Activated T-helper 1 cell treated with Interleukin-2 at 50 U/mL for 16 hours (primary cell): ENCODE measurements around the gene MSTO1.
"Not testable (repeated sequence)": the region's sequence is repeated elsewhere in the genome, so short reads cannot be mapped to it uniquely, and the experiment has no call there.

ENCODE experiments used
- DNase-seq: peaks from one replicate; pipeline ENCODE4 v3.0.0-alpha.2; 2020; ENCODE audit warnings: low read depth

MSTO1 gene

GRCh38 chr1:155613226-155613625 lies 3.2 kb downstream of the MSTO1 start:
- not testable (repeated sequence) for DNase-seq

GRCh38 chr1:155622191-155622590 lies 12.2 kb downstream of the MSTO1 start:
- no peak for DNase-seq

GRCh38 chr1:155623357-155623756 lies 13.3 kb downstream of the MSTO1 start:
- DNase-seq, result no peak

- not testable (repeated sequence) for DNase-seq
Measured at GRCh38 chr1:155626428-155626827, 16.4 kb downstream of the MSTO1 start.

- DNase-seq, result no peak
Measured at GRCh38 chr1:155636397-155637153, 26.6 kb downstream of the MSTO1 start.

GRCh38 chr1:155640367-155640766 lies 30.3 kb downstream of the MSTO1 start:
- no peak for DNase-seq

- DNase-seq, result not testable (repeated sequence)
Measured at GRCh38 chr1:155642559-155643180, 32.7 kb downstream of the MSTO1 start.

GRCh38 chr1:155643230-155643629 lies 33.2 kb downstream of the MSTO1 start:
- DNase-seq, result no peak

- DNase-seq, result no peak
Measured at GRCh38 chr1:155645034-155645598, 35.1 kb downstream of the MSTO1 start.

GRCh38 chr1:155645648-155646047 lies 35.6 kb downstream of the MSTO1 start:
- DNase-seq, result no peak

- DNase-seq, result no peak
Measured at GRCh38 chr1:155646307-155646706, 36.3 kb downstream of the MSTO1 start.

- DNase-seq, result no peak
Measured at GRCh38 chr1:155648207-155649147, 38.5 kb downstream of the MSTO1 start.

GRCh38 chr1:155649676-155650075 lies 39.7 kb downstream of the MSTO1 start:
- DNase-seq, result no peak

- no peak for DNase-seq
Measured at GRCh38 chr1:155650231-155650757, 40.3 kb downstream of the MSTO1 start.

GRCh38 chr1:155651861-155652661 lies 42.0 kb downstream of the MSTO1 start:
- no peak for DNase-seq

GRCh38 chr1:155652951-155653350 lies 42.9 kb downstream of the MSTO1 start:
- DNase-seq, result no peak

GRCh38 chr1:155657463-155657862 lies 47.4 kb downstream of the MSTO1 start:
- DNase-seq, result no peak

- DNase-seq, result not testable (repeated sequence)
Measured at GRCh38 chr1:155661239-155661638, 51.2 kb downstream of the MSTO1 start.
